Femur (tissue), 1 donor: ENCODE data around the gene CEP295NL.
"Not testable (repeated sequence)": the region's sequence is repeated elsewhere in the genome, so short reads cannot be mapped to it uniquely, and the experiment has no call there.

Source experiments
- DNase-seq: peaks from one replicate; pipeline ENCODE4 v3.0.0-alpha.2; 2017

CEP295NL gene

GRCh38 chr17:78884876-78885667 lies 17.9 kb downstream of the CEP295NL start:
- no peak for DNase-seq

GRCh38 chr17:78884148-78884825 lies 18.7 kb downstream of the CEP295NL start:
- DNase-seq = peak; percentile 65

GRCh38 chr17:78883533-78884131 lies 19.4 kb downstream of the CEP295NL start:
- DNase-seq = peak; percentile 91

GRCh38 chr17:78883089-78883532 lies 19.9 kb downstream of the CEP295NL start:
- DNase-seq = peak; percentile 88

GRCh38 chr17:78882540-78883088 lies 20.4 kb downstream of the CEP295NL start:
- DNase-seq = peak; percentile 66

- DNase-seq = peak; percentile 94
Measured at GRCh38 chr17:78879635-78880186, 23.3 kb downstream of the CEP295NL start.

- no peak for DNase-seq
Measured at GRCh38 chr17:78878871-78879527, 24.0 kb downstream of the CEP295NL start.

GRCh38 chr17:78878261-78878660 lies 24.7 kb downstream of the CEP295NL start:
- DNase-seq = no peak

- DNase-seq = not testable (repeated sequence)
Measured at GRCh38 chr17:78876954-78877517, 26.0 kb downstream of the CEP295NL start.

- no peak for DNase-seq
Measured at GRCh38 chr17:78876094-78876597, 26.9 kb downstream of the CEP295NL start.

GRCh38 chr17:78875363-78876093 lies 27.5 kb downstream of the CEP295NL start:
- DNase-seq = no peak

GRCh38 chr17:78873519-78874340 lies 29.3 kb downstream of the CEP295NL start:
- peak; percentile 73 for DNase-seq

- no peak for DNase-seq
Measured at GRCh38 chr17:78872486-78872885, 30.5 kb downstream of the CEP295NL start.

GRCh38 chr17:78870621-78871020 lies 32.4 kb downstream of the CEP295NL start:
- DNase-seq = no peak

GRCh38 chr17:78868391-78868790 lies 34.6 kb downstream of the CEP295NL start:
- no peak for DNase-seq

- not testable (repeated sequence) for DNase-seq
Measured at GRCh38 chr17:78867046-78867445, 36.0 kb downstream of the CEP295NL start.

GRCh38 chr17:78865682-78866390 lies 37.2 kb downstream of the CEP295NL start:
- DNase-seq = peak; percentile 83

GRCh38 chr17:78864117-78864516 lies 38.9 kb downstream of the CEP295NL start:
- no peak for DNase-seq
